ENCODE measurements around the gene SMYD3. TPM values are rescaled to one million over a fixed set of nuclear protein-coding genes. Genes with fewer than 3 reads are reported as not detected.
"Not testable (repeated sequence)": the region's sequence is repeated elsewhere in the genome, so short reads cannot be mapped to it uniquely, and the experiment has no call there.

Gene SMYD3
- total RNA-seq, 2 experiments from 2014 or later, result 17.1 TPM

DNA sequence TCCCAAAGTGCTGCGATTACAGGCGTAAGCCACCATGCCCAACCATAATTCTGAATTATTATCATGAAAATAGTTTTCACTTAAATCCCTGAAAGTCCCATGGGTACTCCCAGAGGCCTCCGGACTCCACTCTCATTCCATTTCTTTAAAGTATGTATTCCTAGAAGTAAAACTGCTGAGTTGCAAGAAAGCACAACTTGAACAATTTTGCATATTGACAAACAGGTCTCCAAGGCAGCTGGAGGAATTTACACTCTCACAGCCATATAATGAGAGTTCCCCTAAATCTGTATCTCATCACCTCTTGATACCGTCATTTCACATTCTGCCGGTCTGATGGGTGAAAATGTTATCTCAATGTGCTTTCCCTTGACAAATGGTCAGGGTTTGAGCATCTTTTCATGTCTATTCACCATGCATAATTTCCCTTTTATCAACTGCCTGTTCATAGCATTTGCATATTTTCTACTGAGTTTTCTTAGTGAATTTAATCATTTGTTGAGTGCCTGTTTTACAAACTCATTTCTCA, 129.4 kb downstream of the SMYD3 start:
- no peaks in the 10 kb centered on the region for H3K36me3 Mint-ChIP-seq (ENCODE audit: low read depth)
- DNase-seq, result no peak
- ChIA-PET POLR2A (no interaction called here), CTCF (no interaction called here)
- no peaks in the 10 kb centered on the region for H3K4me1 Mint-ChIP-seq
- H3K27me3 Mint-ChIP-seq, result no peaks in the 10 kb centered on the region
- no peaks in the 10 kb centered on the region for H3K9me3 Mint-ChIP-seq
- no peak overlapping the region for H3K27ac Mint-ChIP-seq
- no peak overlapping the region for H3K4me3 Mint-ChIP-seq

GRCh38 chr1:246373828-246374569, 133.1 kb downstream of the SMYD3 start:
- ChIA-PET CTCF (interaction anchor here (1.0 to 1.3 kb wide), 2 partner anchors 20 to 24 kb away, joined by 3 to 5 read pairs; no protein-coding TSS in a partner anchor), POLR2A (no interaction called here)
- H3K9me3 Mint-ChIP-seq, result no peaks in the 10 kb centered on the region
- H3K27ac Mint-ChIP-seq, result no peak overlapping the region
- no peaks in the 10 kb centered on the region for H3K36me3 Mint-ChIP-seq (ENCODE audit: low read depth)
- no peak overlapping the region for H3K4me3 Mint-ChIP-seq
- H3K4me1 Mint-ChIP-seq, result no peaks in the 10 kb centered on the region
- no peak for DNase-seq
- no peaks in the 10 kb centered on the region for H3K27me3 Mint-ChIP-seq

- Mint-ChIP-seq H3K36me3 (ENCODE audit: low read depth) (no peaks in the 10 kb centered on the region), H3K27ac (no peak overlapping the region), H3K4me3 (no peak overlapping the region), H3K27me3 (no peaks in the 10 kb centered on the region), H3K9me3 (no peaks in the 10 kb centered on the region), H3K4me1 (no peaks in the 10 kb centered on the region)
- no peak for DNase-seq
- ChIA-PET CTCF (interaction anchor here (1.0 kb wide), 1 partner anchor 13 kb away, joined by 4 read pairs; no protein-coding TSS in a partner anchor), POLR2A (no interaction called here)
Measured at GRCh38 chr1:246372559-246372958, 134.5 kb downstream of the SMYD3 start.

DNA sequence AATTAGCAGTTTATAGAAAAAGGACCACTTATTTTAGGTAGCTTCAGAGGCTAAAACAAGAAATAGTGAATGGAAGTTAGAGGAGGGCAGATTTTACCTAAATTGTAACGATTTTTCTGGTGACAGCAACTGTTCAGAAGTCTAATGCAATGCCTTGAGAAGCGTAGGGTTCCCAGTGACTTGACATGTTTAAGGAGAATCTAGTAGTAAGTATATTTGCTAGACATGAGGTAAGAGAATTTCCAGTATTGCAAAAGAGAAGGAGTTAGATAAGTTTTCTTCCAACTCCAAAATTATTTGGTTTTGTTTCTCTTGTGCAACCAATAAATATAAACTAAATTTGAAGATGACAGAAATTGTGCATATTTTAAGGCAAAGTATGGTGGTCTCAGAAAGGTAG, 140.0 kb downstream of the SMYD3 start:
- Mint-ChIP-seq H3K9me3 (peaks cover 2% of the 10 kb centered on the region), H3K27ac (no peak overlapping the region), H3K4me1 (peaks cover 5% of the 10 kb centered on the region), H3K36me3 (ENCODE audit: low read depth) (no peaks in the 10 kb centered on the region), H3K4me3 (no peak overlapping the region), H3K27me3 (no peaks in the 10 kb centered on the region)
- POLR2A ChIA-PET, result no interaction called here
- CTCF ChIA-PET, result interaction anchor here (0.7 kb wide), 1 partner anchor 1083 kb away, joined by 3 read pairs; no protein-coding TSS in a partner anchor
- DNase-seq, result no peak

DNA sequence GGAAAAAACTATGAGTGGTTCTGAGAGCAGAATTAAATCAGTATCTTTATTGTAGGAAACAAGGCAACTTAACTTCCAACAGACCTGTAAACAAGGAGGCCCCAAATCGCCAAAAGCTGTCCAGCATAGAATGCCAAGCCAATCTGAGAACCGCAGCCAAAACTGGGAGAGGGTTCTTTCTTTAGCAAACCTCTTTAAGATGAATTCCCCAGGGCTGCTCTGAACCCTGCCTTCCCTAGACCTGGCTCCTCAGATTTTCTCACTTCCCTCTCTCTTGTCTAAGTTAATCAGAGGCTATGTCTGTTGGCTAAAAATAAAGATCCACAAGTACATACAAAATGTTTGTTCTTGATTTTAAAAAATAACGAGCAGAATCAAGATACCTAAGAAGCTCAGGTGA, 141.4 kb downstream of the SMYD3 start:
- peaks cover 11% of the 10 kb centered on the region for H3K9me3 Mint-ChIP-seq
- no peak for DNase-seq
- CTCF ChIA-PET, result no interaction called here
- peaks cover 5% of the 10 kb centered on the region for H3K4me1 Mint-ChIP-seq
- no peaks in the 10 kb centered on the region for H3K27me3 Mint-ChIP-seq
- H3K27ac Mint-ChIP-seq, result no peak overlapping the region
- POLR2A ChIA-PET, result interaction anchor here (0.6 kb wide), 1 partner anchor 559 kb away, joined by 3 read pairs; no protein-coding TSS in a partner anchor
- H3K4me3 Mint-ChIP-seq, result no peak overlapping the region
- H3K36me3 Mint-ChIP-seq (ENCODE audit: low read depth), result peaks cover 4% of the 10 kb centered on the region

DNA sequence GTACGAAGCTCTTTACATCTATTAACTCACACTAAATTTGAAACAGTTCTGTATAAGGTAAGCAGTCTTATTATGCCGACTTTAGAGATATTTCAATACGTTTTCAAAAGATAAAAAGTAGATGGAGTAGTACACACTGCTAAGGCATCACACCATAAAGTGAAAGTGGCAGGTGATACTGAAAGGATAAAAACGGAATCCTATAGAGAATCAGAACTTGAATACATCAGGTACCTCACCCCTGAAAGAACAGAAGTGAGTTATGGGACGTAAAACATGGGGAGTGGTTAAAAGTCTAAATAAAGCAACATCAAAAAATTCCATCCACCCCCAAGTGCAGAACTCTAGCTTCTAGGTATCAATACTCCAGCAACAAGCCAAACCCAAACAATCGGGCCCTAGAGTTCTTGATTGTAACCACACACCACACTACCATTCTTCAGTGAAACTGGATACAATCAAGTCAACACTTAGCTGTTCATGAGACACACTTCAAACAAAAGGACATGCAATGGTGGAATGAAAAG, 142.6 kb downstream of the SMYD3 start:
- H3K9me3 Mint-ChIP-seq, result peaks cover 16% of the 10 kb centered on the region
- peaks cover 5% of the 10 kb centered on the region for H3K4me1 Mint-ChIP-seq
- ChIA-PET CTCF (no interaction called here), POLR2A (no interaction called here)
- peaks cover 4% of the 10 kb centered on the region for H3K36me3 Mint-ChIP-seq (ENCODE audit: low read depth)
- no peak overlapping the region for H3K27ac Mint-ChIP-seq
- DNase-seq, result no peak
- H3K27me3 Mint-ChIP-seq, result no peaks in the 10 kb centered on the region
- no peak overlapping the region for H3K4me3 Mint-ChIP-seq

GRCh38 chr1:246357014-246357598, 150.0 kb downstream of the SMYD3 start:
- H3K9me3 Mint-ChIP-seq, result peaks cover 32% of the 10 kb centered on the region
- POLR2A ChIA-PET; CTCF ChIA-PET; H3K27ac Mint-ChIP-seq; DNase-seq; H3K27me3 Mint-ChIP-seq; H3K4me1 Mint-ChIP-seq; H3K4me3 Mint-ChIP-seq; H3K36me3 Mint-ChIP-seq (ENCODE audit: low read depth): not testable (repeated sequence)

DNA sequence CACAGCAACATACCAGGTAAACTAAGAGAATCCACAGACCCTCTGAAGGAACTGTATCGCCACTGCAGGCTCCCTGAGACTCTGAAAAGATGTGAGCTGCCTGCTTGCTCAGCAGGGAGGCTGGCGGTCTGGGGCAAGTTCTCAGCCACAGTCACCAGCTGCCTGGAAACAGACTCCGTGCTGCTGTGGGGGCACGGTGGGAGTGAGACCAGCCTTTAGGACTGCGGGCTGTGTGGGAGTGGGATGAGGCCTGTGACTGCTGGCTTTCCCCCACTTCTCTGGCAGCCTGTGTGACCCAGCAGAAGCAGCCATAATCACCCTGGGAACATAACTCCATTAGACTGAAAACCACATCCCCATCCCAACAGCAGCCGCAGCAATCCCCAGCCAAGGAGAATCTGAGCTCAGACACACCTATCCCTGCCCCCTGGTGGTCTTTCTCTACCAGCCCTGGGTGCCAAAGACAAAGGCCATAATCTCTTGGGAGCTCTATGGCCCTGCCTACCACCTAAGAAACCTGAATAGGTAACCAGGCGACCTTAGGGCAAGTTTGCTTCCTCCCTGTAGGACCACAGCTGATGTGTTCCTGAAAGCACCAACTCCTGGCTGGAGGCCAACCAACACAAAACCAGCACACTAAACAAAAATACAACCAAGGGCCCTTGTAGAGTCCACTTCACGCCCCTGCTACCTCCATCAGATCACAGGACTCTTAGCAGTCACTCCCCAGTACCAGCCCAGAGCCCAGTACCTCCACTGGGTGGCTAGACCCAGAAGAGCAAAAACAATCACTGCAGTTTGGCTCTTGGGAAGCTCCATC, 151.5 kb downstream of the SMYD3 start:
- DNase-seq, result no peak
- ChIA-PET POLR2A (no interaction called here), CTCF (interaction anchor here (0.6 to 1.2 kb wide), 3 partner anchors 20 to 29 kb away, joined by 3 read pairs; no protein-coding TSS in a partner anchor)
- Mint-ChIP-seq H3K27me3 (no peaks in the 10 kb centered on the region), H3K4me1 (no peaks in the 10 kb centered on the region), H3K27ac (no peak overlapping the region), H3K4me3 (no peak overlapping the region), H3K36me3 (ENCODE audit: low read depth) (peaks cover 4% of the 10 kb centered on the region), H3K9me3 (peaks cover 23% of the 10 kb centered on the region)

DNA sequence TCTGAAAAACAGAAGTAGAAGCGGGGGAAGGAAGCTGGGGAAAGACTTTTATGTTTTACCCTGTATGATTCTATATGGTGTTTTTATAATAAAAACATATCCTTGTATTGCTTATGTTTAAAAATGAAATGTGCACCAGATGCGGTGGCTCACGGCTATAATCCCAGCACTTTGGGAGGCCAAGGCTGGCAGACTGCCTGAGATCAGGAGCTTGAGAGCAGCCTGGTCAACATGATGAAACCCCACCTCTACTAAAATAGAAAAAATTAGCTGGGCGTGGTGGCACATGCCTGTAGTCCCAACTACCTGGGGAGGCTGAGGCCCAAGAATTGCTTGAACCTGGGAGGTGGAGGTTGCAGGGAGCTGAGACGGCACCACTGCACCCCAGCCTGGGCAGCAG, 155.4 kb downstream of the SMYD3 start:
- H3K4me3 Mint-ChIP-seq, result no peak overlapping the region
- H3K9me3 Mint-ChIP-seq, result peaks cover 5% of the 10 kb centered on the region
- ChIA-PET POLR2A (no interaction called here), CTCF (interaction anchor here (1.7 kb wide), 1 partner anchor 17 kb away, joined by 4 read pairs; no protein-coding TSS in a partner anchor)
- DNase-seq, result no peak
- H3K27me3 Mint-ChIP-seq, result no peaks in the 10 kb centered on the region
- no peaks in the 10 kb centered on the region for H3K36me3 Mint-ChIP-seq (ENCODE audit: low read depth)
- H3K4me1 Mint-ChIP-seq, result no peaks in the 10 kb centered on the region
- H3K27ac Mint-ChIP-seq, result no peak overlapping the region

DNA sequence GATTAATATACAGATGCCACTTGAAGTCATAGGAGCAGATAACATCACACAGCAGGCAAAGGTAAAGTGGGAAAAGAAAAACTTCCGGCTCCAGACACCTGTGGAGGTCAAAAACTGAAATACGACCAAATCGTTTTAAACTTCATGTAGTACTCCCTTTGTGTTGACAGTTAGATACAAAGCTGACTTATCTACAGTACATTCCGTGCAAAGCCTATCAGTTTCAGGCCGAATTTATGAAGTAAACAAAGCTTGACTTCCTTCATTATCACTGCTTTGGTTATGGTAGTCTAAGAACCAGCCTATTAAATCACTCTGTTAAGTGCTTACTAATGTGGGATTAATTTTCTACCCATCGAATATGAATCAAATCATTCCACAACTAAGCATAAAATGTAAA, 156.3 kb downstream of the SMYD3 start:
- POLR2A ChIA-PET, result no interaction called here
- Mint-ChIP-seq H3K36me3 (ENCODE audit: low read depth) (peaks cover 5% of the 10 kb centered on the region), H3K27ac (no peak overlapping the region), H3K9me3 (peaks cover 6% of the 10 kb centered on the region), H3K4me3 (no peak overlapping the region), H3K27me3 (no peaks in the 10 kb centered on the region), H3K4me1 (no peaks in the 10 kb centered on the region)
- no peak for DNase-seq
- CTCF ChIA-PET, result no interaction called here

DNA sequence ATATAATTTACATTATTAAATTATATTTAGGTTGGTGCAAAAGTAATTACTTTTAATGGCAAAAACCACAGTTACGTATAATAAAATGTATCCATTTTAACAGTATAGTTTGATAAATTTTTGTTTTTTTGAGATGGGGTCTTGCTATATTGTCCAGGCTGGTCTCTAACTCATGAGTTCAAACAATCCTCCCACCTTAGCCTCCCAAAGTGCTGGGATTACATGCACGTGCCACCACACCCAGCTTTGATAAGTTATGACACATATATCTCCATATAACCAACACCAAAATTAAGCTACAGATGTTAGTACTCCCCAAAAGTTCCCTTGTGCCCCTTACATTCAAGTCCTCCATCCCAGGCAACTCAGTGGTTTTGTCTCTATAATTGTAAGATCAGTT, 163.1 kb downstream of the SMYD3 start:
- no peak for DNase-seq
- POLR2A ChIA-PET, result no interaction called here
- H3K36me3 Mint-ChIP-seq (ENCODE audit: low read depth), result peaks cover 15% of the 10 kb centered on the region

GRCh38 chr1:246343251-246343650, 163.8 kb downstream of the SMYD3 start:
- POLR2A ChIA-PET, result no interaction called here

More for the DNA sequence above, 163.1 kb downstream of the SMYD3 start:
- Mint-ChIP-seq H3K9me3 (peaks cover 16% of the 10 kb centered on the region), H3K4me3 (no peak overlapping the region), H3K27ac (no peak overlapping the region), H3K4me1 (peaks cover 6% of the 10 kb centered on the region), H3K27me3 (no peaks in the 10 kb centered on the region)
- CTCF ChIA-PET, result no interaction called here

DNA sequence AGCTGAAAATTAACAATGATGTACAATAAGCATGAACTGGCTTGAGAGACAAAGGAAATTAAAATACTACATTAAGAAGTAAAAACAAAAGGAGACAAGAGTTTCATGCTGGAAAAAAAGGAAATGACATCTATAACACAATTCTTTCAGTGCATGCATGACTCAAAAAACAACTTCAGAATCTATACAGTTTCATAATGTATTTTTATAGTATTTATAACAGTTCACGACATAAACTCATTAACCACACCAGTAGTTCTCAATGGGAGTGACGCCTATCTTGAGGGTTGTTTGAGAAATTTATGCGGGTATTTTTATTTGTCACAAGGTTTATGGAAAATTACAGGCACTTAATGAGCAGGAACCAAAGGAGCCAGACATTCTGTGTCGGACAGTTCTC, 168.5 kb downstream of the SMYD3 start:
- POLR2A ChIA-PET, result no interaction called here
- Mint-ChIP-seq H3K27me3 (no peaks in the 10 kb centered on the region), H3K9me3 (no peaks in the 10 kb centered on the region), H3K36me3 (ENCODE audit: low read depth) (no peaks in the 10 kb centered on the region), H3K27ac (no peak overlapping the region), H3K4me1 (peaks cover 9% of the 10 kb centered on the region), H3K4me3 (no peak overlapping the region)
- DNase-seq, result no peak
- CTCF ChIA-PET, result no interaction called here

More at GRCh38 chr1:246343251-246343650, 163.8 kb downstream of the SMYD3 start:
- Mint-ChIP-seq H3K4me1 (peaks cover 9% of the 10 kb centered on the region), H3K9me3 (peaks cover 16% of the 10 kb centered on the region), H3K27ac (no peak overlapping the region), H3K36me3 (ENCODE audit: low read depth) (peaks cover 15% of the 10 kb centered on the region), H3K27me3 (no peaks in the 10 kb centered on the region), H3K4me3 (no peak overlapping the region)
- CTCF ChIA-PET, result interaction anchor here (1.5 kb wide), 1 partner anchor 13 kb away, joined by 5 read pairs; no protein-coding TSS in a partner anchor
- DNase-seq, result no peak

Measured in activated CD4-positive, alpha-beta T cell treated with anti-CD3 and anti-CD28 coated beads, Interleukin-2, amount 10 ng/mL, durations not matched to agents 7 days and 5 days (primary cell).